ENCODE results near the gene RFX8. TPM values are rescaled to one million over a fixed set of nuclear protein-coding genes. Genes with fewer than 3 reads are reported as not detected.

Gene RFX8
- total and polyA plus RNA-seq, 2 of the 8 experiments (the other 6 are each of a cell fraction or from before 2014, with no cell fraction given), result 0.60 to 0.97 TPM

DNA sequence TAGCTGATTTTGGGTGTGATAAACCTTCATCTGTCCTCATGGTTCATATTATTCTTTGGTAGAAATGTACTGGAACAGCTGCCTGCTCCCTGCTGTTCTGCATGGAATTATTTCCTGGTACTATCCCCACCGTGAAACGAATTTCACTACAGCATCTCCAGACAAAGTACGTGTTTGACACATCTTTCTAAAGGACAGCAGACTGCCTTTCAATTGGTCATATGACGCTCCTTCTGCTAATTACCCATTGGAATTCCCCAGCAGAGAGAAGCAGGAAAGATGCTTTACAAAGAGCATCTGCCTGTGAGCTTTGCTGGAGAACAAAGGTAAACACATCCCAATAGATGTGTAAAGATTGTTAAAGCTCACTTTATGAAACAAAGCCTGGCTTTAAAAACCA lies 4.4 kb upstream of the RFX8 start:
- DNase-seq (ENCODE audit: low read depth in 1 of 2, low spot score in 2 of 2) (no peak), FAIRE-seq (no peak)
- Histone ChIP-seq H3K18ac (ENCODE audit: extremely low read depth, low read length) (no peak overlapping the region), H3K4me3 (ENCODE audit: extremely low read depth in 1 of 4, insufficient read depth in 2 of 4, low read depth in 3 of 4, low read length in 4 of 4) (peak overlapping the region in 1 of 4 experiments; percentile 6; a peak in 1 of 8 replicates), H4K91ac (replicated peaks; ENCODE audit: insufficient read length, low read length) (no peak overlapping the region), H2BK12ac (ENCODE audit: low read depth, low read length) (no peak overlapping the region), H3K4me2 (ENCODE audit: insufficient read depth in 1 of 2, low read depth in 2 of 2, low read length in 2 of 2) (peak overlapping the region; percentile 20 to 40; a peak in 3 of 4 replicates), H3K79me1 (ENCODE audit: low read depth, low read length) (no peaks in the 10 kb centered on the region), H3K79me2 (ENCODE audit: control insufficient read depth in 1 of 2, insufficient read depth in 2 of 2, low read length in 2 of 2) (no peaks in the 10 kb centered on the region), H3K27me3 (replicated peaks in 1 of 4; ENCODE audit: control insufficient read depth in 3 of 4, extremely low read depth in 1 of 4, insufficient read depth in 3 of 4, low read length in 3 of 4) (peaks cover 0 to 3% (median 0%) of the 10 kb centered on the region in 4 experiments; a peak in 1 of 7 replicates), H3K9me3 (ENCODE audit: insufficient read depth in 2 of 2, low read depth in 1 of 2, low read length in 1 of 2) (no peaks in the 10 kb centered on the region), H3K9ac (replicated peaks in 1 of 4; ENCODE audit: extremely low read depth in 1 of 4, low read depth in 3 of 4, low read length in 3 of 4) (no peak overlapping the region), H2BK20ac (ENCODE audit: low read length) (no peak overlapping the region), H3K36me3 (ENCODE audit: control insufficient read depth in 2 of 4, insufficient read depth in 4 of 4, low read length in 3 of 4) (no peaks in the 10 kb centered on the region), H3K56ac (replicated peaks; ENCODE audit: insufficient read length, low read depth, low read length) (no peak overlapping the region), H3K23ac (ENCODE audit: insufficient read length) (no peak overlapping the region), H4K5ac (ENCODE audit: insufficient read length, low read depth, low read length) (no peak overlapping the region), H2BK15ac (ENCODE audit: low read length) (no peak overlapping the region), H4K20me1 (replicated peaks in 1 of 2; ENCODE audit: control insufficient read depth in 1 of 2, insufficient read depth in 2 of 2, low read length in 2 of 2) (no peaks in the 10 kb centered on the region), H3K27ac (ENCODE audit: low read depth, low read length) (no peak overlapping the region; the same call in 1 of the 2 replicates), H2BK120ac (replicated peaks; ENCODE audit: low read depth, low read length) (peak overlapping the region; percentile 70), H3K14ac (ENCODE audit: insufficient read length) (no peak overlapping the region), H2AK5ac (ENCODE audit: low read depth, low read length) (no peak overlapping the region), H2AFZ (ENCODE audit: low read length) (no peak overlapping the region), H3K23me2 (ENCODE audit: low read depth, low read length) (no peaks in the 10 kb centered on the region; the same call in 1 of the 2 replicates), H3K4ac (replicated peaks; ENCODE audit: insufficient read length, low read depth, low read length) (no peak overlapping the region), H3K4me1 (replicated peaks in 1 of 4; ENCODE audit: control insufficient read depth in 3 of 4, insufficient read depth in 4 of 4, low read length in 3 of 4) (peaks cover 3 to 14% (median 7%) of the 10 kb centered on the region in 4 experiments), H4K8ac (ENCODE audit: extremely low read depth, insufficient read depth, low read length) (no peak overlapping the region), H2BK5ac (ENCODE audit: low read depth, low read length) (no peak overlapping the region)
- CTCF ChIA-PET (ENCODE audit: partially characterized antibody), result no interaction called here
- 20% methylated on average over 4 of the region's 4 CpGs; no CpG with 5 or more reads in 1 of the 2 experiments for WGBS, 2 experiments (ENCODE audit: extremely low coverage in 1 of 2, insufficient coverage in 1 of 2, insufficient read length in 1 of 2, insufficient replicate concordance in 2 of 2, low coverage in 1 of 2, low lambda C conversion rate in 2 of 2, missing lambda C conversion rate in 1 of 2)
- TF ChIP-seq, protein P1, sequence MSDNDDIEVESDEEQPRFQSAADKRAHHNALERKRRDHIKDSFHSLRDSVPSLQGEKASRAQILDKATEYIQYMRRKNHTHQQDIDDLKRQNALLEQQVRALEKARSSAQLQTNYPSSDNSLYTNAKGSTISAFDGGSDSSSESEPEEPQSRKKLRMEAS (IDR thresholded peaks at IDR 0.05), result no peak
- TF ChIP-seq HDAC2 (IDR thresholded peaks at IDR 0.05; ENCODE audit: borderline replicate concordance in 1 of 2, low read depth in 2 of 2, low read length in 2 of 2), result 0 out of 4 replicates have a peak, but pooled peaks of 1 of the 2 experiments have one; percentile 6
- TF ChIP-seq TEAD4 (IDR thresholded peaks at IDR 0.05; ENCODE audit: low read depth, low read length), result no peak
- TF ChIP-seq CREB1 (IDR thresholded peaks at IDR 0.05), result no peak
- no peak for TF ChIP-seq PHF8 (conservative IDR thresholded peaks at IDR 0.05; ENCODE audit: low read depth, low read length)
- TF ChIP-seq MAFK (IDR thresholded peaks at IDR 0.05; ENCODE audit: low read depth, low read length), result no peak
- POLR2A ChIA-PET (ENCODE audit: partially characterized antibody), result interaction anchor here (1.7 kb wide), 1 partner anchor 11 kb away, joined by 5 read pairs; no protein-coding TSS in a partner anchor

Measured in H1 (cell line).